HCT116 (cell line): ENCODE data around the gene CERCAM. TPM values are rescaled to one million over a fixed set of nuclear protein-coding genes. Genes with fewer than 3 reads are reported as not detected.
A peak's percentile ranks its signal among the peaks of the same experiment; 100 is the strongest.
"Not testable (repeated sequence)": the region's sequence is repeated elsewhere in the genome, so short reads cannot be mapped to it uniquely, and the experiment has no call there.

Experiments used
- ATAC-seq: fragments of 200-7000 bp; cut with Tn5 transposase; 2 replicates; pipeline ENCODE4 v1.9.1; 2020; ENCODE audit warnings: mild to moderate bottlenecking, moderate library complexity
- BruUV-seq: library from RNA; stranded (reverse); fragments of 400-500 nt; replicated peaks from 2 replicates; lab custom pipeline; 2021; lab: Mats Ljungman, UMichigan
- CTCF ChIA-PET: fragments of 300-600 bp; sonication (Branson Sonifier 250); formaldehyde crosslinking; loops from one replicate; lab custom pipeline; 2021; ENCODE audit warnings: antibody characterized with exemption; lab: Charles Lee
- POLR2A ChIA-PET: fragments of 300-600, 350-600 bp; sonication (Branson Sonifier 250); formaldehyde crosslinking; loops from one replicate; lab custom pipeline; 2021; ENCODE audit warnings: antibody characterized with exemption; lab: Charles Lee
- RAD21 ChIA-PET, 2 experiments: fragments of 300-600 bp; sonication (Branson Sonifier 250); formaldehyde crosslinking; loops; one replicate each; lab custom pipeline; 2023; ENCODE audit warnings: low total read pairs in 2 of 2; ENCODE audit not compliant: uncharacterized antibody in 2 of 2, unreplicated experiment in 2 of 2, low non-redundant PET in 1 of 2; lab: Charles Lee
- DNase-seq: peaks from one replicate; pipeline ENCODE4 v3.0.0-alpha.2; 2010; ENCODE audit warnings: low read depth, low spot score
- H2AFZ ChIP-seq: fragments of 200-600 bp; shearing (Covaris generic), sonication (generic); 2 replicates; pipeline ENCODE4 v1.6.1; 2017; ENCODE audit warnings: low read depth, mixed run types, mixed read lengths, antibody characterized with exemption, low read length; ENCODE audit not compliant: poor library complexity, severe bottlenecking
- H3K27ac ChIP-seq: 2 replicates; pipeline ENCODE4 v1.5.1; 2012; ENCODE audit warnings: low read depth, low read length
- H3K27me3 ChIP-seq: fragments of 200-600 bp; sonication (generic); 2 replicates; pipeline ENCODE4 v1.6.1; 2016; ENCODE audit warnings: mixed run types, low read length, mixed read lengths; ENCODE audit not compliant: insufficient read depth
- H3K36me3 ChIP-seq, 2 experiments: fragments of 200-500 bp in 1 of 2; fragments of 200-600 bp in 1 of 2; sonication (Bioruptor generic) in 1 of 2; sonication (generic) in 1 of 2; 2 replicates each; pipeline versions ENCODE4 v1.5.1 to v1.6.1; 2014 to 2016; ENCODE audit warnings: low read length in 2 of 2, inconsistent platforms in 1 of 2, mixed read lengths in 1 of 2, mixed run types in 1 of 2; ENCODE audit not compliant: insufficient read depth in 2 of 2, control insufficient read depth in 1 of 2
- H3K4me1 ChIP-seq, 2 experiments: fragments of 200-600 bp in 1 of 2; sonication (generic) in 1 of 2; 2 replicates each; pipeline versions ENCODE4 v1.5.1 to v1.6.1; 2012 to 2017; ENCODE audit warnings: low read length in 2 of 2, inconsistent platforms in 1 of 2, mild to moderate bottlenecking in 1 of 2, mixed read lengths in 1 of 2, mixed run types in 1 of 2, moderate library complexity in 1 of 2; ENCODE audit not compliant: insufficient read depth in 2 of 2, control insufficient read depth in 1 of 2
- H3K4me2 ChIP-seq: fragments of 200-600 bp; sonication (generic); 2 replicates; pipeline ENCODE4 v1.6.1; 2017; ENCODE audit warnings: mixed run types, low read length, mixed read lengths
- H3K4me3 ChIP-seq, 2 experiments: fragments of 200-600 bp in 1 of 2; sonication (generic) in 1 of 2; replicated peaks in 1 of 2; 2 replicates each; pipeline ENCODE4 v1.5.1; 2011 to 2016; ENCODE audit warnings: low read length in 2 of 2, control low read depth in 1 of 2, low read depth in 1 of 2, mild to moderate bottlenecking in 1 of 2, mixed read lengths in 1 of 2, mixed run types in 1 of 2
- H3K79me2 ChIP-seq: fragments of 200-600 bp; sonication (generic); 2 replicates; pipeline ENCODE4 v1.6.1; 2017; ENCODE audit warnings: mild to moderate bottlenecking, mixed run types, low read length, moderate library complexity, mixed read lengths; ENCODE audit not compliant: insufficient read depth
- H3K9ac ChIP-seq: fragments of 200-600 bp; sonication (generic); 2 replicates; pipeline ENCODE4 v1.6.1; 2016; ENCODE audit warnings: low read length, mixed read lengths
- H3K9me2 ChIP-seq: fragments of 200-600 bp; sonication (generic), shearing (Covaris generic); 2 replicates; pipeline ENCODE4 v1.6.1; 2017; ENCODE audit warnings: mixed run types, mild to moderate bottlenecking, moderate library complexity; ENCODE audit not compliant: insufficient read depth
- H3K9me3 ChIP-seq, 2 experiments: fragments of 200-500 bp in 1 of 2; fragments of 200-600 bp in 1 of 2; sonication (Bioruptor generic) in 1 of 2; sonication (generic) in 1 of 2; 2 replicates each; pipeline ENCODE4 v1.6.1; 2014 to 2017; ENCODE audit warnings: low read length in 2 of 2, mixed read lengths in 2 of 2, inconsistent platforms in 1 of 2, low read depth in 1 of 2, mild to moderate bottlenecking in 1 of 2, mixed run types in 1 of 2, moderate library complexity in 1 of 2; ENCODE audit not compliant: control insufficient read depth in 1 of 2, insufficient read depth in 1 of 2
- H4K20me1 ChIP-seq: fragments of 200-600 bp; sonication (generic), shearing (Covaris generic); 2 replicates; pipeline ENCODE4 v1.6.1; 2017; ENCODE audit warnings: mixed run types, mild to moderate bottlenecking, moderate library complexity; ENCODE audit not compliant: insufficient read depth
- intact Hi-C: fragments of 100-400 bp; cut with micrococcal nuclease; formaldehyde crosslinking; loops from 2 replicates; pipeline ENCODE4 v1.10.0; 2022
- total RNA-seq: library from RNA; stranded (reverse); gene quantifications from one replicate; pipeline ENCODE4 v1.2.1, GENCODE V29; 2021; ENCODE audit not compliant: unreplicated experiment
- TF ChIP-seq, protein P1 (sequence below): IDR thresholded peaks from 2 replicates; pipeline ENCODE4 v1.6.1; 2012; ENCODE audit warnings: low read depth

The CERCAM gene
- total RNA-seq, 1 experiment from 2014 or later, result 27.0 TPM

DNA sequence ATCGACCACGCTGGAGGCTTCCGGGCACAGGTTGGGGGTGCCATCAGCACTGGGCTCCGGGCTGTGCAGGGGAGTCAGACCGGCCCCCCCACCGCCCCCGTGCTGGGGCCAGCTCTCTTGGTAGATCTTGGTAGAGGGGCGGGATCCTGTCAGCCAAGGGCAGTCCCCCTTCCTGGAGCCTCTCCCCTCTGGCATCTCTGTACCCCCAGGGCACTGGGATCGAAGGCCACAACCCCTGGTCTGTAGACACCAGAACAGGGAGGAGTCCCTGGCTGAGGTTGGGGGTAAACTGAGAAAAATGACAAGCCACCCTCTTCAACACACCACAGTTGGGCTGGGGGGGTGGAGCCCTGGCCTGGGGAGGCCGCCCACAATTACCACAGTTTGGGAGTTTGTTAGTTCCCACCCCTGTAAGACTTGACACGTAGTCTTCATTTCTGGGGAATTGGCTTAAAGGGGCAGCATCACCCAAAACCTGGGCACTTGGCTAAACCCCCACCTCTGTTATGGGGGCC, 882 bp downstream of the CERCAM start:
- no peak for DNase-seq
- Histone ChIP-seq H3K4me3 (peak overlapping the region; percentile 79 to 93), H3K4me1 (peaks cover 27 to 45% of the 10 kb centered on the region in 2 experiments), H3K9me2 (no peaks in the 10 kb centered on the region), H3K9ac (peak overlapping the region; percentile 78), H2AFZ (no peak overlapping the region), H3K9me3 (no peaks in the 10 kb centered on the region), H3K27ac (peak overlapping the region; percentile 78), H3K4me2 (peak overlapping the region; percentile 94), H3K79me2 (no peaks in the 10 kb centered on the region), H4K20me1 (no peaks in the 10 kb centered on the region), H3K27me3 (no peaks in the 10 kb centered on the region), H3K36me3 (no peaks in the 10 kb centered on the region)
- ATAC-seq, result peak; percentile 19
- ChIA-PET POLR2A (interaction anchor here (1.3 to 1.8 kb wide), 3 partner anchors 12 to 34 kb away, joined by 3 to 5 read pairs (median 3); partner anchors contain the start of gene ODF2), RAD21 (no interaction called here), CTCF (interaction anchor here (0.5 to 2.6 kb wide), 5 partner anchors 11 to 215 kb away, joined by 3 to 21 read pairs (median 4); no protein-coding TSS in a partner anchor)
- no TSS peak for BruUV-seq
- intact Hi-C loops, result no loop called here
- TF ChIP-seq, protein P1, sequence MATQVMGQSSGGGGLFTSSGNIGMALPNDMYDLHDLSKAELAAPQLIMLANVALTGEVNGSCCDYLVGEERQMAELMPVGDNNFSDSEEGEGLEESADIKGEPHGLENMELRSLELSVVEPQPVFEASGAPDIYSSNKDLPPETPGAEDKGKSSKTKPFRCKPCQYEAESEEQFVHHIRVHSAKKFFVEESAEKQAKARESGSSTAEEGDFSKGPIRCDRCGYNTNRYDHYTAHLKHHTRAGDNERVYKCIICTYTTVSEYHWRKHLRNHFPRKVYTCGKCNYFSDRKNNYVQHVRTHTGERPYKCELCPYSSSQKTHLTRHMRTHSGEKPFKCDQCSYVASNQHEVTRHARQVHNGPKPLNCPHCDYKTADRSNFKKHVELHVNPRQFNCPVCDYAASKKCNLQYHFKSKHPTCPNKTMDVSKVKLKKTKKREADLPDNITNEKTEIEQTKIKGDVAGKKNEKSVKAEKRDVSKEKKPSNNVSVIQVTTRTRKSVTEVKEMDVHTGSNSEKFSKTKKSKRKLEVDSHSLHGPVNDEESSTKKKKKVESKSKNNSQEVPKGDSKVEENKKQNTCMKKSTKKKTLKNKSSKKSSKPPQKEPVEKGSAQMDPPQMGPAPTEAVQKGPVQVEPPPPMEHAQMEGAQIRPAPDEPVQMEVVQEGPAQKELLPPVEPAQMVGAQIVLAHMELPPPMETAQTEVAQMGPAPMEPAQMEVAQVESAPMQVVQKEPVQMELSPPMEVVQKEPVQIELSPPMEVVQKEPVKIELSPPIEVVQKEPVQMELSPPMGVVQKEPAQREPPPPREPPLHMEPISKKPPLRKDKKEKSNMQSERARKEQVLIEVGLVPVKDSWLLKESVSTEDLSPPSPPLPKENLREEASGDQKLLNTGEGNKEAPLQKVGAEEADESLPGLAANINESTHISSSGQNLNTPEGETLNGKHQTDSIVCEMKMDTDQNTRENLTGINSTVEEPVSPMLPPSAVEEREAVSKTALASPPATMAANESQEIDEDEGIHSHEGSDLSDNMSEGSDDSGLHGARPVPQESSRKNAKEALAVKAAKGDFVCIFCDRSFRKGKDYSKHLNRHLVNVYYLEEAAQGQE, result no peak

DNA sequence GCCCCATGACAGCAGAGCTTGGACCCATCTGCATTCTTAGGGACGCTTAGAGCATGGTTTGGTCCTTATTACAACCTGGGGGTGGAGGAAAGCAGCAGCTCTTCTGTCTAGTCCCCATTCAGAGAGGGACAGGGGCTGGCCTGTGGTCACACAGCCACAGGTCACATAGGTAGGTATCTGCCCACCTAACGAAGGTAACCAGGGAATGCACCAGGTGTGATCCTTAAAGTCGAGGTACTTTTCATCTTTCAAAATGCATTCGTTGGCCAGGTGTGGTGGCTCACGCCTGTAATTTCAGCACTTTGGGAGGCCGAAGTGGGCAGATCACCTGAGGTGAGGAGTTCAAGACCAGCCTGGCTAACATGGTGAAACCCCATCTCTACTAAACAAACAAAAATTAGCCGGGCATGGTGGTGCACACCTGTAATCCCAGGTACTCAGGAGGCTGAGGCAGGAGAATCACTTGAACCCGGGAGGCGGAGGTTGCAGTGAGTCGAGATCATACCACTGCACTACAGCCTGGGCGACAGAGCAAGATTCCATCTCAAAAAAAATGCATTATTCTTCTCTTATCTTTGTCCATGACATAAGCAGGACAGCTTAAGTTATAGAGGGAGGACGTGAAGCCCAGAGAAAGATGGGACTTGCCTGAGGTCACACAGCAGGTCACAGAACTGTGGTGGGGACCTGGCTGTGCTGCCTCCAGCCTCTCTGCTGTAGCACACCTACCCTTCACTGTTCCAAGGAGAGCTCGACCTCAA, 1.5 kb downstream of the CERCAM start:
- Histone ChIP-seq H3K9ac (peak overlapping the region; percentile 78; the same call in 1 of the 2 replicates), H3K4me1 (peaks cover 27 to 45% of the 10 kb centered on the region in 2 experiments), H3K4me2 (peak overlapping the region; percentile 94), H3K4me3 (peak overlapping the region; percentile 79 to 93; a peak in 2 of 4 replicates), H3K27ac (peak overlapping the region; percentile 78; the same call in 1 of the 2 replicates)
- H3K79me2 ChIP-seq, RAD21 ChIA-PET, H3K9me3 ChIP-seq, intact Hi-C loops, H2AFZ ChIP-seq, H4K20me1 ChIP-seq, H3K9me2 ChIP-seq, POLR2A ChIA-PET, ATAC-seq, H3K27me3 ChIP-seq, H3K36me3 ChIP-seq, DNase-seq: not testable (repeated sequence)
- TSS peak; percentile 49 for BruUV-seq
- CTCF ChIA-PET, result interaction anchor here (1.1 kb wide), 1 partner anchor 214 kb away, joined by 3 read pairs; no protein-coding TSS in a partner anchor
